Breast epithelium (tissue), 4 donors: ENCODE data around the gene WDFY2. TPM values are rescaled to one million over a fixed set of nuclear protein-coding genes. Genes with fewer than 3 reads are reported as not detected.

Experiments
- DNase-seq, 2 donors: peaks; one replicate each; pipeline ENCODE4 v3.0.0-alpha.2; 2019; ENCODE audit warnings: low spot score in 2 of 2
- H3K27ac ChIP-seq, 2 donors: fragments of 200-600 bp; sonication (generic) in 1 of 2; one replicate each; pipeline ENCODE4 v1.5.1; 2016 to 2019; ENCODE audit warnings: mild to moderate bottlenecking in 1 of 2
- H3K27me3 ChIP-seq, 2 donors: fragments of 200-600 bp; sonication (generic) in 1 of 2; one replicate each; pipeline versions ENCODE4 v1.5.1 to v1.6.0; 2017 to 2019; ENCODE audit warnings: control low read depth in 1 of 2, mild to moderate bottlenecking in 1 of 2
- H3K36me3 ChIP-seq: fragments of 200-600 bp; one replicate; pipeline ENCODE4 v1.5.1; 2019
- H3K4me1 ChIP-seq, 2 donors: fragments of 200-600 bp; sonication (generic); one replicate each; pipeline ENCODE4 v1.5.1; 2016 to 2019; ENCODE audit warnings: control low read depth in 1 of 2
- H3K4me3 ChIP-seq, 3 donors: fragments of 200-600 bp; sonication (generic); 1 replicate in 2 of 3; 2 replicates in 1 of 3; pipeline ENCODE4 v1.5.1; 2016 to 2019; ENCODE audit warnings: mild to moderate bottlenecking in 3 of 3, moderate library complexity in 2 of 3
- H3K9me3 ChIP-seq, 2 donors: fragments of 200-600 bp; sonication (generic) in 1 of 2; one replicate each; pipeline ENCODE4 v1.5.1; 2016 to 2019; ENCODE audit warnings: control low read depth in 1 of 2
- POLR2A ChIP-seq: fragments of 450-650 bp; IDR thresholded peaks from one replicate; pipeline ENCODE4 v1.6.1; 2016; ENCODE audit warnings: antibody characterized with exemption, mild to moderate bottlenecking, moderate library complexity
- POLR2AphosphoS5 ChIP-seq, 3 donors: sonication (generic); formaldehyde crosslinking; IDR thresholded peaks; one replicate each; pipeline ENCODE4 v1.6.1; 2017; ENCODE audit warnings: antibody characterized with exemption in 3 of 3
- intact Hi-C: fragments of 100-400 bp; cut with DNase I; formaldehyde crosslinking; loops from one replicate; pipeline ENCODE4 v1.15.1; 2023; ENCODE audit warnings: low total_unique reads
- total RNA-seq, 3 donors: library from RNA; depleted of rRNA; stranded (reverse); fragments of >200 nt; gene quantifications; one replicate each; pipeline ENCODE4 v1.1.0, GENCODE V29; 2016
- TF ChIP-seq, protein P1 (sequence below), 3 donors: fragments of 450-650 bp; IDR thresholded peaks; one replicate each; pipeline ENCODE4 v1.5.1; 2016 to 2017; ENCODE audit warnings: antibody characterized with exemption in 3 of 3, mild to moderate bottlenecking in 3 of 3, moderate library complexity in 3 of 3

Gene WDFY2
- total RNA-seq, 3 donors from 2014 or later, result 21.0 to 27.7 (median 21.4) TPM

DNA sequence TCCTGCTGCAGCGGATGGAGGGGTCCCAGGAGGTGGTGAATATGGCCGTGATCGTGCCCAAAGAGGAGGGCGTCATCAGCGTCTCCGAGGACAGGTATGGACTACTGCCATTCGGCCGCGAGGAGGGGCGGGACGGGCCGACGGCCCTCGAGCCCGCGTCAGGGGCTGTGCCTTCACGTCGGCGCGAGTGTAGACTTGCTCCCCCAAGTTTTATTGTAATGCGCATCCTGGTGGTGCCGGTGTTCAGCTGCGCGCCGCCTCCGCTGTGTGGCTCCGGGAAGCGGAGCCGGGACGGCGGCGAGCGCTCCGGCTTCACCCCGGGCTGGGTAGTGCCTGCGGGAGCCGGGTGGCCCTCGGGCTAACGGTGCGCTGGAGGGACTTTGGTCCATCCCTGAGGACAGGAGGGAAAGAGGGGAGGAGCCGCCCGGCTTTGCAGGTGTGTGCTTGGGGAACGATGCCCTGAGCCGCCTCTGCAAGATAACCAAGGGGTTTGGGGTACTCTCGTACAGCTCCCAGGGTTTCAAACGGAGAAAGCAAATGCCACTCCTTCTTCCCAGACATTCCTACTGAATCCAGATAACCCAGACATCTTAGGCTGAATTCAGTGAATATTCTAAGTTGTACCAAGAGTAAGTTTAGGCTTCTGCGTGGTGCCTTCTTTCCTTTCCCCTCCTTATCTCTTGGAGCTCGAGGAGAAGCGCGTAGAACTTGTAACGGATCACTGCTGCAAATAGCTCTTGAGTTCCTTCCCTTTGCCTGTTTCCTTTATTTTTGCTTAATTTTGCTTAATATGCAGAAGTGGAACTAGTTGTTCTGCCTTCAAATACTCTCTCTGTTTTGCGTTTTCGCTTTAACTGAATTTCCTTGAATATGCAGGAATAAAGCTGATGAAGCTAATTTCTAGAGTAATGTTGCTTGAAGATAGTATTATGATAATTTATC lies 740 bp downstream of the WDFY2 start:
- Histone ChIP-seq H3K9me3 (no peaks in the 10 kb centered on the region), H3K27ac (peak overlapping the region; percentile 92 to 94), H3K27me3 (no peaks in the 10 kb centered on the region), H3K4me1 (peaks cover 0 to 5% of the 10 kb centered on the region in 2 donors), H3K4me3 (peak overlapping the region; percentile 80 to 86 (median 84)), H3K36me3 (no peaks in the 10 kb centered on the region)
- TF ChIP-seq POLR2AphosphoS5 (IDR thresholded peaks at IDR 0.05) (peak in 1 of 3 donors; percentile 6), POLR2A (no peak)
- TF ChIP-seq, protein P1, sequence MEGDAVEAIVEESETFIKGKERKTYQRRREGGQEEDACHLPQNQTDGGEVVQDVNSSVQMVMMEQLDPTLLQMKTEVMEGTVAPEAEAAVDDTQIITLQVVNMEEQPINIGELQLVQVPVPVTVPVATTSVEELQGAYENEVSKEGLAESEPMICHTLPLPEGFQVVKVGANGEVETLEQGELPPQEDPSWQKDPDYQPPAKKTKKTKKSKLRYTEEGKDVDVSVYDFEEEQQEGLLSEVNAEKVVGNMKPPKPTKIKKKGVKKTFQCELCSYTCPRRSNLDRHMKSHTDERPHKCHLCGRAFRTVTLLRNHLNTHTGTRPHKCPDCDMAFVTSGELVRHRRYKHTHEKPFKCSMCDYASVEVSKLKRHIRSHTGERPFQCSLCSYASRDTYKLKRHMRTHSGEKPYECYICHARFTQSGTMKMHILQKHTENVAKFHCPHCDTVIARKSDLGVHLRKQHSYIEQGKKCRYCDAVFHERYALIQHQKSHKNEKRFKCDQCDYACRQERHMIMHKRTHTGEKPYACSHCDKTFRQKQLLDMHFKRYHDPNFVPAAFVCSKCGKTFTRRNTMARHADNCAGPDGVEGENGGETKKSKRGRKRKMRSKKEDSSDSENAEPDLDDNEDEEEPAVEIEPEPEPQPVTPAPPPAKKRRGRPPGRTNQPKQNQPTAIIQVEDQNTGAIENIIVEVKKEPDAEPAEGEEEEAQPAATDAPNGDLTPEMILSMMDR (IDR thresholded peaks at IDR 0.05), result peak in 1 of 3 donors; percentile 20
- intact Hi-C loops, result loop anchor here (10.0 kb wide), 1 partner anchor 130 kb away; the partner anchor contains the start of gene INTS6
- peak; percentile 55 to 60 for DNase-seq

DNA sequence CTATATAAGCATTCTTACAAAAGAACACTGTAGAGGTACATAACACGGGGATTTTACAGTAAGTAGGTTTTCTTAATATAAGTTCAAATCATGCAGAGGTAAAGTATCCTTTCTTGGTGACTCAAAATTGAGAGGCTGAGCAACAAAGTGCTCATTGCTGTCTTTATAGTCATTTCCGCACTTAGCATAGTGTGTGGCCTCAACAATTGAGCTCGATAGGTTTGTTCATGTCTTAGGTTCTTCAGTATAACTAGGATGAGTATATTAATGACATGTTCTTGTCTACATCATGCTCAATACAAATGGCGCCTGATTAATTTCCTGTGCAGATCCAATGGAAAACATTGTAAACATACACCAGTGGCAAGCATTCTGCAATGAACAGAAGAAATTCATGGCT lies 1.4 kb downstream of the WDFY2 start:
- TF ChIP-seq, protein P1 (IDR thresholded peaks at IDR 0.05), result no peak
- TF ChIP-seq POLR2AphosphoS5 (IDR thresholded peaks at IDR 0.05), result no peak
- no peak for TF ChIP-seq POLR2A
- Histone ChIP-seq H3K4me1 (peaks cover 0 to 11% of the 10 kb centered on the region in 2 donors), H3K36me3 (no peaks in the 10 kb centered on the region), H3K27ac (no peak overlapping the region), H3K9me3 (no peaks in the 10 kb centered on the region), H3K4me3 (peak overlapping the region; percentile 80 to 86 (median 84)), H3K27me3 (no peaks in the 10 kb centered on the region)
- intact Hi-C loops, result loop anchor here (10.0 kb wide), 1 partner anchor 131 kb away; the partner anchor contains the start of gene INTS6
- DNase-seq, result no peak

DNA sequence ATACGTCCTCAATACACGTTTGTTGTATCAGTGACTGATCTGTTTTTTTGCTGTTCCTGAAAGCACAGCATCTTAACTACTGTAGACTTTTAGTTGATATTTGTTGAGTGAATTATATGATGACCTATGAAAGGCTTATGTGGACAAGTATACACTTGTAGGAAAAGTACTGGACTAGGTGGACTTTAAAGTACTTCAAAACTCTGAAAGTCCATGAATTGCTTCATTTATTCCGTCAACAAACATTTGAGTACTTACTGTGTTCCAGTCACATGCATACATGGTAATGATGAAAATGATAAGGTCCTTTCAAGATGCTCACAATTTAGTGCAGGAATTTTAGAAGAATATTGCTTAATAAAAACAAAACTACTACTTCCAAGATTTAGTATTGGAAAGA lies 3.1 kb downstream of the WDFY2 start:
- intact Hi-C loops, result loop anchor here (10.0 kb wide), 1 partner anchor 133 kb away; the partner anchor contains the start of gene INTS6
- no peak for DNase-seq
- Histone ChIP-seq H3K4me3 (no peak overlapping the region), H3K9me3 (no peaks in the 10 kb centered on the region), H3K4me1 (peaks cover 0 to 15% of the 10 kb centered on the region in 2 donors), H3K27me3 (no peaks in the 10 kb centered on the region), H3K27ac (no peak overlapping the region), H3K36me3 (no peaks in the 10 kb centered on the region)
- TF ChIP-seq, protein P1 (IDR thresholded peaks at IDR 0.05), result no peak
- TF ChIP-seq POLR2A, result no peak
- no peak for TF ChIP-seq POLR2AphosphoS5 (IDR thresholded peaks at IDR 0.05)

DNA sequence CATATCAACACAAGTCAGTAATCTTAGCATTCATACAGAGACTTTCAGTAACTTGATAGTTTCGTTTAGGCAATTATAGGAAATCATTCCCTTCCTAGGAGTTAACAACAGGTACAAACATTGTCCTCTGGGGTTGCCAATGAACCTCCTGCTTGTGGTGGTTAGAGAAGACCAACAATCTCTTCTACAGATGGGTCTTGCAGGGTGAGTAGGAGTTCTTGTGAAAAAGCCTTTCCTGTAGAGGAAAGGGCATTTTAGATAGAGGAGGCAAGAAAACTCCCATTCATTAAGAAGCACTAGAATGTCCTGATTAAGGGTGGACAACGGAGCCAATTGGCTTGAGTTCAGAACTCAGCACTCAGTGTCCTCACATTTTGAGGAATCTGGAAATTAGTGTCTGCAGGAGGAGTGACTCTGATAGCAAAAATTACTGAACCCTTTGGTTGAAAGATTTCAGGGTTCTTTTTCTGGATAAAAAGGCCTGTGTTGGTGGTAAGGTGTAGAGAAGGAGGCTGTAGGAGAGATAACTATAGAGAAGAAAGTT lies 4.2 kb downstream of the WDFY2 start:
- intact Hi-C loops, result loop anchor here (2.0 to 10.0 kb wide), 2 partner anchors 68 to 134 kb away; partner anchors contain the start of gene INTS6
- Histone ChIP-seq H3K27me3 (no peaks in the 10 kb centered on the region), H3K36me3 (no peaks in the 10 kb centered on the region), H3K4me1 (peaks cover 0 to 15% of the 10 kb centered on the region in 2 donors), H3K9me3 (no peaks in the 10 kb centered on the region), H3K27ac (peak overlapping the region; percentile 13 to 22), H3K4me3 (no peak overlapping the region)
- DNase-seq, result no peak
- TF ChIP-seq POLR2A, result no peak
- TF ChIP-seq POLR2AphosphoS5 (IDR thresholded peaks at IDR 0.05), result no peak
- TF ChIP-seq, protein P1 (IDR thresholded peaks at IDR 0.05), result no peak
